Smooth muscle cell (in vitro differentiated cells): ENCODE measurements around the gene RSU1. TPM values are rescaled to one million over a fixed set of nuclear protein-coding genes. Genes with fewer than 3 reads are reported as not detected.

ENCODE experiments used
- DNase-seq: peaks from one replicate; lab custom pipeline; 2025; ENCODE audit not compliant: unreplicated experiment; lab: John Stamatoyannopoulos, UW
- H2AFZ ChIP-seq: fragments of 200-600 bp; sonication (generic); 2 replicates; pipeline ENCODE4 v1.6.0; 2016; ENCODE audit warnings: antibody characterized with exemption, low read depth, mild to moderate bottlenecking
- H3F3A ChIP-seq: fragments of 200-600 bp; sonication (generic); 2 replicates; pipeline ENCODE4 v1.6.0; 2017; ENCODE audit warnings: antibody characterized with exemption, low read depth
- H3K27ac ChIP-seq: fragments of 200-600 bp; sonication (generic); 2 replicates; pipeline ENCODE4 v1.5.1; 2016; ENCODE audit warnings: low read depth, mild to moderate bottlenecking
- H3K27me3 ChIP-seq: fragments of 200-600 bp; sonication (generic); 2 replicates; pipeline ENCODE4 v1.6.1; 2016; ENCODE audit warnings: low read depth, mild to moderate bottlenecking
- H3K36me3 ChIP-seq: fragments of 200-600 bp; sonication (generic); 2 replicates; pipeline ENCODE4 v1.5.1; 2016; ENCODE audit warnings: low read depth
- H3K4me1 ChIP-seq: fragments of 200-600 bp; sonication (generic); 2 replicates; pipeline ENCODE4 v1.5.1; 2016; ENCODE audit warnings: low read depth
- H3K4me2 ChIP-seq: fragments of 200-600 bp; sonication (generic); 2 replicates; pipeline ENCODE4 v1.6.0; 2016; ENCODE audit warnings: mild to moderate bottlenecking
- H3K4me3 ChIP-seq: fragments of 200-600 bp; sonication (generic); 2 replicates; pipeline ENCODE4 v1.5.1; 2016; ENCODE audit warnings: mild to moderate bottlenecking
- H3K79me2 ChIP-seq: fragments of 200-600 bp; sonication (generic); 2 replicates; pipeline ENCODE4 v1.6.0; 2016; ENCODE audit warnings: low read depth, mild to moderate bottlenecking
- H3K9ac ChIP-seq: fragments of 200-600 bp; sonication (generic); 2 replicates; pipeline ENCODE4 v1.6.0; 2016; ENCODE audit warnings: low read depth
- H3K9me3 ChIP-seq: fragments of 200-600 bp; sonication (generic); replicated peaks from 2 replicates; pipeline ENCODE4 v1.5.1; 2016; ENCODE audit warnings: low read depth
- H4K20me1 ChIP-seq: fragments of 200-600 bp; sonication (generic); 2 replicates; pipeline ENCODE4 v1.6.0; 2016; ENCODE audit warnings: low read depth
- CTCF ChIP-seq: fragments of 200-600 bp; sonication (generic); IDR thresholded peaks from 2 replicates; pipeline ENCODE4 v1.5.1; 2017; ENCODE audit warnings: borderline replicate concordance, mild to moderate bottlenecking, antibody characterized with exemption; ENCODE audit not compliant: insufficient read depth, poor library complexity, severe bottlenecking
- WGBS: methylation state at CpG from one replicate; pipeline ENCODE4 v1.1.7; 2016; ENCODE audit warnings: low lambda C conversion rate; 5-methylcytosine and 5-hydroxymethylcytosine counted together
- polyA plus RNA-seq: library from polyadenylated mRNA; unstranded; fragments of >200 nt; fragmentation: Nextera tagmentation; extraction: Ambion mirVana; gene quantifications from 2 replicates; pipeline ENCODE4 v1.2.1, GENCODE V29; 2016
- total RNA-seq: library from RNA; depleted of rRNA; stranded (reverse); fragments of >200 nt; gene quantifications from 2 replicates; pipeline ENCODE4 v1.2.3, GENCODE V29; 2014

The RSU1 gene
- total and polyA plus RNA-seq, 2 experiments from 2014 or later, result 110 to 128 TPM

DNA sequence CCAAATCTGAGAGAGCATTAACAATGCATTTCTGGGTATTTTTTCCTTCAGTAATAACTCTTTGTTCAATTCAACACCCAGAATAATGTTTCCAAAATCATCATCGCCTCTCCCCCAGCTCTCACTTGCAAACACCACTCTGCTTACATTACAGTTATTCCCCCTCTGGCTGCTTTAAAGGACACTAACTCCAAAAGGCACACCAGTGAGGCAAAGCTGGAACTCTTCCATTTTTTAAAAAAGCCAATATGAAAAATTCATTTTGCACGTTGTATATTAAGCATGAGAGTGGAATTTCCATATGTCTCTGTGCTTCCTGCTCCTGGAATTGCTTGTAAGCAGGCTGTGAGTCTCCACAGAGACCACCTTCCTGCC, 204.3 kb downstream of the RSU1 start:
- no peak overlapping the region for H2AFZ ChIP-seq
- no peak for TF ChIP-seq CTCF
- H3K27ac ChIP-seq, result no peak overlapping the region
- H3K27me3 ChIP-seq, result no peaks in the 10 kb centered on the region
- H3K79me2 ChIP-seq, result peaks cover 15% of the 10 kb centered on the region
- H3K4me2 ChIP-seq, result no peak overlapping the region
- no peaks in the 10 kb centered on the region for H3K4me1 ChIP-seq
- no peak overlapping the region for H3K4me3 ChIP-seq
- 94% methylated on average over 2 of the region's 2 CpGs for WGBS
- H3K9me3 ChIP-seq, result peaks cover 5% of the 10 kb centered on the region
- peaks cover 81% of the 10 kb centered on the region for H4K20me1 ChIP-seq
- no peak overlapping the region for H3K9ac ChIP-seq
- DNase-seq, result no peak
- no peaks in the 10 kb centered on the region for H3F3A ChIP-seq
- no peaks in the 10 kb centered on the region for H3K36me3 ChIP-seq

- no peak overlapping the region for H2AFZ ChIP-seq
- no peaks in the 10 kb centered on the region for H3F3A ChIP-seq
- 80% methylated on average over 7 of the region's 7 CpGs for WGBS
- H3K9me3 ChIP-seq, result peaks cover 5% of the 10 kb centered on the region
- TF ChIP-seq CTCF, result no peak
- H3K36me3 ChIP-seq, result no peaks in the 10 kb centered on the region
- H3K27ac ChIP-seq, result no peak overlapping the region
- peaks cover 9% of the 10 kb centered on the region for H3K79me2 ChIP-seq
- no peaks in the 10 kb centered on the region for H3K4me1 ChIP-seq
- H3K4me3 ChIP-seq, result no peak overlapping the region
- no peak overlapping the region for H3K9ac ChIP-seq
- no peaks in the 10 kb centered on the region for H3K27me3 ChIP-seq
- peaks cover 87% of the 10 kb centered on the region for H4K20me1 ChIP-seq
- no peak for DNase-seq
- H3K4me2 ChIP-seq, result no peak overlapping the region
Measured at GRCh38 chr10:16612115-16612980, 204.9 kb downstream of the RSU1 start.

GRCh38 chr10:16611037-16611436, 206.2 kb downstream of the RSU1 start:
- Histone ChIP-seq H3K4me1 (no peaks in the 10 kb centered on the region), H3K79me2 (peaks cover 4% of the 10 kb centered on the region), H3K36me3 (no peaks in the 10 kb centered on the region), H4K20me1 (peaks cover 92% of the 10 kb centered on the region), H3F3A (no peaks in the 10 kb centered on the region), H3K9me3 (no peaks in the 10 kb centered on the region), H3K27me3 (no peaks in the 10 kb centered on the region), H3K9ac (no peak overlapping the region), H3K4me2 (no peak overlapping the region), H2AFZ (no peak overlapping the region), H3K4me3 (no peak overlapping the region), H3K27ac (no peak overlapping the region)
- DNase-seq, result no peak
- 75% methylated on average over 7 of the region's 7 CpGs for WGBS
- no peak for TF ChIP-seq CTCF

DNA sequence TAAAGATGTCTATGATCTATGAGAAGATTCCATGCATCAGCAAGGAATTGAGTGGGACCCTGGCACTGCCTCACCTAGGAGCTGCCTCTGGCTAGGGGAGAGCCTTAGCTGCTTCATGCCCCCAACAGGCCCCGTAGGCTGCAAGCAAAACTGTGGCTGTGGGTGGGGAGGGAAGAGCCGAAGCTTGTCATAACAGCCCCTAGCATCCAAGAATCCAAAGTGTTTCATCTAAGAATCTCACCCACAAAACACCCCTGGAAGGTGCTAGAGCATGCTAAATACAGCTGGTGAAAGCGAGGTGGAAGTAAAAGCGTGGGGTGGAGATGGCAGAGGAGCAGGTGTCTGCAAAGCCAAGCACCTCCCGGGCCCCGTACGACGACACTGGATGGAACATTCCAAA, 208.0 kb downstream of the RSU1 start:
- no peaks in the 10 kb centered on the region for H3K36me3 ChIP-seq
- H3K27ac ChIP-seq, result no peak overlapping the region
- WGBS, result 94% methylated on average over 8 of the region's 8 CpGs
- no peak for TF ChIP-seq CTCF
- no peaks in the 10 kb centered on the region for H3F3A ChIP-seq
- no peak for DNase-seq
- no peaks in the 10 kb centered on the region for H3K4me1 ChIP-seq
- no peak overlapping the region for H2AFZ ChIP-seq
- H3K9ac ChIP-seq, result no peak overlapping the region
- no peaks in the 10 kb centered on the region for H3K9me3 ChIP-seq
- H3K4me3 ChIP-seq, result no peak overlapping the region
- H3K27me3 ChIP-seq, result no peaks in the 10 kb centered on the region
- H3K79me2 ChIP-seq, result no peaks in the 10 kb centered on the region
- H3K4me2 ChIP-seq, result no peak overlapping the region
- H4K20me1 ChIP-seq, result peaks cover 91% of the 10 kb centered on the region
